T47D (cell line): Measurements from ENCODE around the gene PARP9.

Source experiments
- DNase-seq, 2 experiments: peaks; one replicate each; pipeline versions ENCODE4 v3.0.0 to v3.0.0-alpha.2; 2011 to 2012; ENCODE audit warnings: low read depth in 1 of 2, low spot score in 1 of 2
- JUND ChIP-seq: IDR thresholded peaks from 2 replicates; pipeline ENCODE4 v1.6.1; 2012; ENCODE audit warnings: low read depth
- in situ Hi-C: cut with HindIII; loops from 2 replicates; pipeline ENCODE4 v1.10.0; 2016; ENCODE audit warnings: low sequenced_read_pairs, low pct_unique_long_range_greater_than_20kb

PARP9 gene

DNA sequence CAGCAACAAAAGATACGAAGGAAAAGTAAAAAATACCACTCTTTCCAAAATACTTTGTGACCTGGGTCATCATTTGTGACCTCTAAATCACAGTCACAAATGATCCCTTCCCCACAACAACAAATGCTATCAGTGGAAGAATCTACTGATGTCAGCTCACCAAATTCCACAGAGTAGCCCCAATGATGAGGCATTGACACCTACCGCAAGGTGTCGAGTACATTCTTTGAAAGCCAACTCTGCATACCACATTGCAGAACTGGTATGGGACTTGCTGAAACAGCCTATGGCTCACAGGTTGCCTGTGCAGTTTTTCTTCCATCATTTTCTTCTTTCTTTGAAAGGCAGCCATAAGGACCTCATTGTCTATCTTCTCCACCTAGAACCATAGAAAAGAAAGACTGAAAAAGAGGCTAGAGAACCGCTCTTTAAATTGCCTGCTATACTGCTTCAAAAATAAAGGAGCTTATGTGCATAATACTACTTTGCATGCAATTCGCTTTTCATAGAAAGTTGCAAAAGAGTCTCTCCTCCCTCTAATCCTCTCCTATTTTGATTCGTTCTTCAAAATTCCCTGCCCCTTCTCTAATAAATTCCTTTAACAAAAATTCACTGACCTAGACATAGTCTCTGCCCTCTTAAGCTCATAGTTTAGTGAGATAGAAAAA is 28.0 kb downstream of the PARP9 start:
- in situ Hi-C loops: no loop called here
- TF ChIP-seq JUND: no peak
- DNase-seq: no peak

DNA sequence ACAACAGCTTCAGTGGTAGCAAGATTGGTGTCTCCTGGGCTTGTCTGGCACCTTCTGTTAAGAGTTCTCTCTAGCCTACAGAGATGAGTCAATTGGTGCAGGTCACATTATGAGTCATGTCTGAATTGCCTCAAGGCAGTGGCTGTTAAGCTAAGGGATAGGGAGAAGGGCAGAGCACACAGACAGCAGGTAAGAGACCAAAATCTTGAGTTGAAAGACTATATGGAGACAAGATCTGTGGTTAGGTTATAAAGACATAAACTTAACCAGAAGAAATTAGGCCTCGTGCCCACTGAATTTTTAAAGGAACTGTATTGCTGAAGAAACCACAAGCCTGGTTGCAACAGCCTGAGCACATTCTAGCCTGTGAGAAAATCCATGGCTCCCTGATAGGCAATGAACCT is 30.2 kb downstream of the PARP9 start:
- TF ChIP-seq JUND: peak; percentile 53; the same call in 1 of the 2 replicates
- in situ Hi-C loops: no loop called here
- DNase-seq: peak; percentile 24 to 90

- no peak for TF ChIP-seq JUND
- in situ Hi-C loops: no loop called here
- no peak for DNase-seq
Observed at GRCh38 chr3:122533480-122533879, 30.6 kb downstream of the PARP9 start.

DNA sequence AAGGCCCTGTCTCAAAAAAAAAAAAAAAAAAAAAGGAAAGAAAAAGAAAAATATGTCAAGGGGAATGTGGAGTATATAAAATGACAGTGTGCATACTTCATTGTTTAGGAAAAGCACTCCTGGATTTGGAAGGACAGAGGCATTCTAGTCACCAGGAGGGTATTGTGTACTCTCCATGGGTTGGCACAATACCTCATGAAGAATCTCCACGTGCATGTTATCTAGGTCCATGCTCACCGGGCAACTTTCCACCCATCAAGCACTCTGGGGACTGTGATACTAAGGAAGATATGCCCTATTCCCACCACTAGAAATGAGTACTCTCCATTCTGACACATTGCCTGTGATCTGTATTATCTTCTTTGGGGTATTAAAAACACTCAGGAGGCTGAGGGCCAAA is 33.9 kb downstream of the PARP9 start:
- in situ Hi-C loops: no loop called here
- no peak for DNase-seq
- no peak for TF ChIP-seq JUND

- TF ChIP-seq JUND: no peak
- no peak for DNase-seq
- in situ Hi-C loops: no loop called here
Observed at GRCh38 chr3:122523317-122523716, 40.8 kb downstream of the PARP9 start.

DNA sequence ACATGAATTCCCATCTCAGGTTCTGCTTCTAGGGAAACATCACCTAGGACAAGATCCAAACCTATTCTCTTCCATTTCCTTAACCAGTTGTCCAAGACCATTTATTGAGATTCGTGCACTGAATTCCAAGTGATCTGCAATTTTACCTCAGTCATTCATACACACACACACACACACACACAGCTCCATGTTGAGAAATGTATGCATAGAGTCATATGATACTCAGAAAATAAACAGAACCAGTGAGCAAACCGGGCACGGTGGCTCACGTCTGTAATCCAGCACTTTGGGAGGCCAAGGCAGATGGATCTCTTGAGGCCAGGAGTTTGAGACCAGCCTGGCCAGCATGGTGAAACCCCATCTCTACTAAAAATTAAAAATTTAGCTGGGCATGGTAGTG is 43.2 kb downstream of the PARP9 start:
- peak in 1 of 2 experiments; percentile 61 for DNase-seq
- in situ Hi-C loops: no loop called here
- no peak for TF ChIP-seq JUND

GRCh38 chr3:122519693-122520092 is 44.4 kb downstream of the PARP9 start:
- no peak for DNase-seq
- TF ChIP-seq JUND: no peak
- in situ Hi-C loops: no loop called here

- no peak for DNase-seq
- no peak for TF ChIP-seq JUND
- in situ Hi-C loops: no loop called here
Observed at GRCh38 chr3:122516846-122517360, 47.2 kb downstream of the PARP9 start.

DNA sequence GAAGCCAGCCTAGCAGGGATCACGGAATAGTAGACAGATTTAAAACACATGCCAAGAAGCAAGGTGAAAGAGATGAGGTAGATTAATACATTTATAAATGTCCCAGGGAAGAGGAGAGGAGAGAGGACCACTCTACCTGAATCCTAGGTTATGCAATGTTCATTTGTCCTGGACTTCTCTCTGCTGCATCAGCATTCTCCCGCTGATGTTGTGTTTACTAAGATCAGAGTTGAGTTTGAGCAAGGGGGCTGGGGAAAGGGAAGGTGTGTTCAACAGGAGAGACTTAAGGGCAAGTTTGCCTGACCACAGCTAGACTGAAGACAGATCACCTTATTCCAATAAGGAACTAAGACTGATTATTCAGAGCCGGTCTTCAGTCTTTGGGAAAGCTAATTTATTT is 48.2 kb downstream of the PARP9 start:
- in situ Hi-C loops: no loop called here
- no peak for DNase-seq
- no peak for TF ChIP-seq JUND

DNA sequence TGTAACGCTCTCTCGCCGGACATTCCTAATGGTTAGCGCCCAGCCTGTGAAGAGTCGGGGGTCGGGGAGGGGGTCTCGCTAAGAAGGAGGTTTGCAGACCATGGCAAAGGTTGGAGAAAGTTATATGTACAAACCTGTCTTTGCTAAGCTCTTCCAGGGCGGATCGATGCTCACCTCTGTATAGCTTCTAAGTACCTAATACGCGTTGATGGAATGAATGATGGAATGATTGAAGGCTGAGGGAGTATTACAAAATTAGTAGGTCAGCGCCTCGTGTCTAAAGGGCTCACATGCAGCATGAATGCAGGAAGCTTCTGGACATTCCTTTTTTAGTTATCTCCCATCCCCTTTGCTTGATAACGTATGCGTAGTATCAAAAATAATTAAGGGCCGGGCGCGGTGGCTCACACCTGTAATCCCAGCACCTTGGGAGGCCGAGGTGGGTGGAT is 49.1 kb downstream of the PARP9 start:
- TF ChIP-seq JUND: no peak
- no peak for DNase-seq
- in situ Hi-C loops: no loop called here

DNA sequence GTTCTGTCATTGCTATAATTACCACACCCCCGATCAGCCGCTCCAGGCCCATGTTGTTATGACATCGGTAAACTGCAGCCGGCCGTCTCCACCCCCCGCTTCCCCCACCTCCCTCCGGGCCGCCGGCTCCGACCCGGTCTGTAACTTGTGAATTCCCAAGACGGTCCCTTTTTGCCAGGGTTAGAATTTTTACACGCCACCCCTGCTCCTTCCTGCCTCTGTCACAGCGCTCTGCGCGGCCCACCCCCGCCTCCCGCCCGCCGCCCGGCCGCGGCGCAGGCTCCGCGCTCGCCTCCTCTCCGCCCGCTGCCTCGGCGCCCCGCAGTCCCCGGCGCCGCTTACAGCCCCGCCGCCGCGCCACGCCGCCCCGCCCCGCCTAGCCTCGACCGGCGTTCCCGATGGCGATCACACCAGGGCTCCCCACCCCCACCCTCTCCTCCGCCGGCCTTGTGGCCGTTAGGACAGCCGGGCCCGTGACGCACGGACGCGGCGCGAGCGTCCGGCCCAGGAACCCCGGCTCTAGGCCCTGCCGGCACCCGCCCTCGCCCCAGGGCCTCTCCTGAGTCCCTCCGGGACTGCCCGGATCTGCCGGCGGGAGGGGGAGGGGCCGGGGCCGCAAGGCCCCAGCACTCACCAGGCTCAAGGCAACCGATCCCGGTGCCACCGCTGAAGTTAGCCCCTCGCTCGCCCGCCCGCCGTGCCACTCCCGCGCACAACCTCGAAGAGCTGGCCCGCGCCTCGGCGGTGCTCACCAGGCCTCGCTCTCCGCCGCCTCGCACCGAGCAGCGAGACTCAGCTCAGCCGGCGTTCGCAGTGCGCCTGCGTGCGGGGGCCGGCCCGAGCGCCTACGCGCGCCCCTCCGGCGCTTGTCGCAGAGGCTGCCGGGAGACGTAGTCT is 49.7 kb downstream of the PARP9 start, which contains the start of gene KPNA1:
Gene KPNA1 (minus strand): TSS at position 817 of the 897 bp plus-strand sequence. CDS start 18,374 bp downstream, outside the sequence.
- no peak for TF ChIP-seq JUND
- DNase-seq: peak; percentile 93
- in situ Hi-C loops: no loop called here

DNA sequence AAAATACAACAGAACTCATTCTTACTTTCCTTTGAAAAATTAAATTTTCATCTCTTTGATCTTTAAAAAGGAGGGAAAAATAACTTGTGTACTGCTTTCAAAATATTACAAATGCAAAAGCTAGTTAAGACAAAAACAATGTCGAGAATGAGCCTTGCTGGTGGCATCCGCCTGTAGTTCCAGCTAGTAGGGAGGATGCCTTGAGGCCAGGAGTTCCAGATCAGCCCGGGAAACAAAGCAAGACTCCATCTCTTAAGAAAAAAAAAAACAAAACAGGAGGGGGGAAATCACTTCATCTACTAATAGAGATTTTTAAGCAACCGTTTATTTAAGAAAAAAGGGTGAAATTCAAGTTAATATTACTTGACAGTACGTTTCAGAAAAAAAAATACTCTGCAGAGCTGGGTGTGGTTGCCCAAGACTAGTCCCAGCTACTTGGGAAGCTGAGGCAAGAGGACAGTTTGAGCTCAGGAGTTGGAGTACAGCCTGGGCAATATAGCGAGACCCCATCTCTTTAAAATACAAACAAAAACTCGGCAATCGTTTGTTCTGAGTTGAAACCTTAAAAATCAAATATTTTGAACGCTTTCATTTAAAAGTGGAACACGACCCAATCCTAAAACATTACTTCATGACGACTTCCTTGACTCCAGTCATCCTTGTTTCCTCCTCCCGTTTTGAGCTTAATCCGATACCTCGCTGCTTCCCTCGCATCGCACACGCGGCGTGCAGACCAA is 50.5 kb downstream of the PARP9 start:
- in situ Hi-C loops: no loop called here
- no peak for TF ChIP-seq JUND
- DNase-seq: peak in 1 of 2 experiments; percentile 50
